Measurements from ENCODE around the gene OR51I2. TPM values are rescaled to one million over a fixed set of nuclear protein-coding genes. Genes with fewer than 3 reads are reported as not detected.

OR51I2 gene
- total and polyA plus RNA-seq, 3 experiments from 2014 or later: not detected

DNA sequence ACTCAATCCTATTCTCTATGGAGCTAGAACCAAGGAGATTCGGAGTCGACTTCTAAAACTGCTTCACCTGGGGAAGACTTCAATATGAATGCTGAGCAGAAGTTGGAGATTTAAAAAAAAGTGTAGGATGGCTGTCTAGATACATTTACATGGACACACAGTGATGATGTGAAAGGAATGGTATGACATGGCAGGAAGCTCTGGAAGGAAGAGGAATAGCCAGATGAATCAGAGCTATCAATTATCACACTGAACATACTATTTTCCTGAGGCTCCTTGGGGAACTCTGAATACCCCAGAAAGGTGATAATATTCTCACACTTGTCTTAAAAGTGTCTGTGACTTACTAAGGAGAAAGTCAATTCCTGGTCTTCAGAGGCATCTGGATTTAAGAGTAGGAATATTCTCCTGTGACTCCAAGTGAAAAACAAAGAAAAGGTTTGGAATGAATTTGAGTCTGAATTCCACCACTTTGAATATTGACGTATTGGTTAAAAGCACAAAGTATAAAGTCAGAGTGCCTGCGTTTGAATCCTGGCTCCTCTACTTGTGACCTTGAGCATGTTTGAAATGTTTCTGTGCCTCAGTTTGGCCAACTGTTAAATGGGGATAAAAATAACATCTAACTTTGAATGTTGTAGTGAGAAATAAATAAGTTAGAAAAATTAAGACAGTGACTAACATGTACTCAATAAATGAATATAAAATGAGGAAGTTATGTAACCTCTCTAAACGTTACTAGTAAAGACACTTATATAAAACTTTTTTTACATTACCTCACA lies 40.6 kb downstream of the OR51I2 start:
- CTCF ChIA-PET: no interaction called here
- Mint-ChIP-seq H3K27ac (no peak overlapping the region), H3K4me3 (no peak overlapping the region), H3K36me3 (no peaks in the 10 kb centered on the region), H3K9me3 (no peaks in the 10 kb centered on the region), H3K27me3 (peaks cover 3 to 6% of the 10 kb centered on the region in 2 donors), H3K4me1 (no peaks in the 10 kb centered on the region)
- DNase-seq: no peak
- Histone ChIP-seq H3K4me3 (ENCODE audit: low read length) (no peak overlapping the region), H3K27me3 (ENCODE audit: insufficient read depth, low read length, poor library complexity, severe bottlenecking) (no peaks in the 10 kb centered on the region), H3K27ac (ENCODE audit: low read depth, low read length) (no peak overlapping the region), H3K36me3 (ENCODE audit: insufficient read depth, low read length) (no peaks in the 10 kb centered on the region), H3K9me3 (ENCODE audit: low read length) (no peaks in the 10 kb centered on the region), H3K4me1 (ENCODE audit: insufficient read depth, low read length) (no peaks in the 10 kb centered on the region)
- POLR2A ChIA-PET: no interaction called here

DNA sequence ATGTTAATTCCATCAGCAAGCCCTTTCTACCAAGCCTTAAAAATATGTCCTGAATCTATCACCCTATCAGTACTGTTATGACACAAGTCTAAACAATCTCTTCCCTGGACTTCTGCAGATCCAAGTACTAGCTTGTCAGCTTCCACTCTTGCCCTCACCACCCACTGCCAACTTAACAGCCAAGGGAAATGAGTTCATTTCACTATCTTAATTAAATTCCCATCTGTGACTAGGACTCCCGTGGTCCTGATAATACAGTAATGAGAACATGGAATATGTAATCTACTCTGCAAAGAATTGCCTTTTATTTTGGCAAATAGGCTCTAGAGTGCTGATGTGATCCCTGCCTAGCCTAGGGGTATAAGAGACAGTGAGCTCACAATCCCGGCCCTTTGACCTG lies 50.5 kb downstream of the OR51I2 start:
- no peak for DNase-seq
- Mint-ChIP-seq H3K27me3 (peaks cover 3 to 10% of the 10 kb centered on the region in 2 donors), H3K27ac (no peak overlapping the region), H3K9me3 (no peaks in the 10 kb centered on the region), H3K36me3 (no peaks in the 10 kb centered on the region), H3K4me1 (no peaks in the 10 kb centered on the region), H3K4me3 (no peak overlapping the region)
- ChIA-PET POLR2A (no interaction called here), CTCF (no interaction called here)
- Histone ChIP-seq H3K4me3 (ENCODE audit: low read length) (no peak overlapping the region), H3K9me3 (ENCODE audit: low read length) (no peaks in the 10 kb centered on the region), H3K27me3 (ENCODE audit: insufficient read depth, low read length, poor library complexity, severe bottlenecking) (no peaks in the 10 kb centered on the region), H3K36me3 (ENCODE audit: insufficient read depth, low read length) (no peaks in the 10 kb centered on the region), H3K27ac (ENCODE audit: low read depth, low read length) (no peak overlapping the region), H3K4me1 (ENCODE audit: insufficient read depth, low read length) (no peaks in the 10 kb centered on the region)

DNA sequence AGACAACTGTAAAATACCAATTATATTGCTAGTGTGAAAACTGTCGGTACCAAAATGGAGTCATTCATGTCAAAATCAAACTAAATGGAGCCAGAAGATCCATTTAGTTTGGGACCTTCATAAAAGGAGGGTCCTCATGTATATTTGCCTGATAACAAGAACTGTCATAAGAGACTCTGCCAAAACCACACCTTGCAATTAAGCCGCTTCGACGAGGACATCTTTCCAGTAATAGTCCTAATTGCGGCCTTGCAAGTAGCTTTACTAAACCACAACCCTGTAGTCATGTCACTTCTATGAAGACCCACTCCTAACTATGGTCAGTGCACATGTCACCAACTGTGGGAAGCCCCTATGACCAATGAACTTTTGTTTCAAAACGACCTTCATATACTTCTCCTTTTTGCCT lies 51.3 kb downstream of the OR51I2 start:
- H3K27ac Mint-ChIP-seq: no peak overlapping the region
- Histone ChIP-seq H3K9me3 (ENCODE audit: low read length) (no peaks in the 10 kb centered on the region), H3K27ac (ENCODE audit: low read depth, low read length) (no peak overlapping the region), H3K4me1 (ENCODE audit: insufficient read depth, low read length) (no peaks in the 10 kb centered on the region), H3K36me3 (ENCODE audit: insufficient read depth, low read length) (no peaks in the 10 kb centered on the region), H3K4me3 (ENCODE audit: low read length) (no peak overlapping the region), H3K27me3 (ENCODE audit: insufficient read depth, low read length, poor library complexity, severe bottlenecking) (no peaks in the 10 kb centered on the region)
- H3K27me3 Mint-ChIP-seq: peaks cover 3 to 10% of the 10 kb centered on the region in 2 donors
- no peak for DNase-seq
- no peak overlapping the region for H3K4me3 Mint-ChIP-seq
- H3K36me3 Mint-ChIP-seq: no peaks in the 10 kb centered on the region
- POLR2A ChIA-PET: no interaction called here
- H3K4me1 Mint-ChIP-seq: no peaks in the 10 kb centered on the region
- CTCF ChIA-PET: no interaction called here
- H3K9me3 Mint-ChIP-seq: no peaks in the 10 kb centered on the region

DNA sequence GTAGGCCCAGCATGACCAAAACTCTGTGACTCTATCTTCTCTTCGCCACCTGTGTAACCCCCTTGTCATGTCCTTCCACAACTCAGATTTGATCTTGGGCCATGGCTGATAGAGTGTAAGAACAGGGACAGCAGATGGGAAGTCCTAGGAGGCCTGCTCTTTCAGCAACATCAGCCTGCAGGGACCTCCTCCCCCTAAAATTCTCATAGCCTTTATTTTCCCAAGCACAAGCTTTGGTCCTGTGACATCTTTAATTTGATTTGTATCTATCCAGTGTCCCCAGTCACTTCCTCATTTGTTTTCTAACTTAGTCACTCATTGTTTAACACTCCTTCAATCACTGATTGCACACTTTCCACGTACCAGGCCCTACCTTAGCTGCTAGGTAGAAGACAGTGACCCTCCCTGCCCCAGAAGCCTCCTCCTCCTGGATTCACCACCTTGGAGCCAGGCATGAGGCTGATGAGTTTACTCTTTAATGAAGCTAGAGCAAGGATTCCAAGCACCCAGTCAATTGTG lies 55.3 kb downstream of the OR51I2 start:
- H3K9me3 Mint-ChIP-seq: no peaks in the 10 kb centered on the region
- no peaks in the 10 kb centered on the region for H3K9me3 ChIP-seq (ENCODE audit: low read length)
- no peak overlapping the region for H3K4me3 Mint-ChIP-seq
- H3K27ac ChIP-seq (ENCODE audit: low read depth, low read length): peak overlapping the region; percentile 65
- no peak overlapping the region for H3K4me3 ChIP-seq (ENCODE audit: low read length)
- DNase-seq: no peak
- no peaks in the 10 kb centered on the region for H3K27me3 ChIP-seq (ENCODE audit: insufficient read depth, low read length, poor library complexity, severe bottlenecking)
- ChIA-PET CTCF (no interaction called here), POLR2A (no interaction called here)
- no peaks in the 10 kb centered on the region for H3K4me1 ChIP-seq (ENCODE audit: insufficient read depth, low read length)
- H3K27me3 Mint-ChIP-seq: peaks cover 6 to 18% of the 10 kb centered on the region in 2 donors
- peak overlapping the region in 1 of 8 donors; percentile 28 for H3K27ac Mint-ChIP-seq
- H3K36me3 ChIP-seq (ENCODE audit: insufficient read depth, low read length): no peaks in the 10 kb centered on the region
- H3K4me1 Mint-ChIP-seq: no peaks in the 10 kb centered on the region
- H3K36me3 Mint-ChIP-seq: no peaks in the 10 kb centered on the region

DNA sequence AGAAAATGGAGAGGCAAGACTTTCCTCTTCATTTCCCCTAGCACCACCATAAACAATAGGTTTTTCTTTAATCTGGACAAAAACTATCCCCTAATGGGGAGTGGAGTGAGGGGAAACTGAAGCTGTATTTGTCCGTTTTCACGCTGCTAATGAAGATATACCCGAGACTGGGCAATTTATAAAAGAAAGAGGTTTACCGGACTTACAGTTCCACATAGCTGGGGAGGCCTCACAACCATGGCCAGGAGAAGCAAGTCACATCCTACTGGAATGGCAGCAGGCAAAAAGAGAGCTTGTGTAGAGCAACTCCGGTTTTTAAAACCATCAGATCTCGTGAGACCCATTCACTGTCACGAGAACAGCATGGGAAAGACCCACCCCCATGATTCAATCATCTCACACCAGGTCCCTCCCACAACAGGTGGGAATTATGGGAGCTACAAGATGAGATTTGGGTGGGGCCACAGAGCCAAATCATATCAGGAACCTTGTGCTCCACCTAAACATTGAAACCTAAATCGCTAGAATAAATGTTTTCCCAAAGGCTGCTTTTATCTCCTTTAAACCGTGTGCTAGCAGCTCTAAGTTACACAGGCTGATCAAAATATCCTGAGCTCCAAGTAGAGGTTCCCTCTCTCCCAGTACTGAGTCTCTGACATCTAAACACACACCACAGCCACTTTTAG lies 56.4 kb downstream of the OR51I2 start:
- Histone ChIP-seq H3K27me3 (ENCODE audit: insufficient read depth, low read length, poor library complexity, severe bottlenecking) (no peaks in the 10 kb centered on the region), H3K9me3 (ENCODE audit: low read length) (no peaks in the 10 kb centered on the region), H3K4me1 (ENCODE audit: insufficient read depth, low read length) (no peaks in the 10 kb centered on the region), H3K27ac (ENCODE audit: low read depth, low read length) (peak overlapping the region; percentile 65), H3K4me3 (ENCODE audit: low read length) (no peak overlapping the region), H3K36me3 (ENCODE audit: insufficient read depth, low read length) (no peaks in the 10 kb centered on the region)
- DNase-seq: no peak
- H3K4me1 Mint-ChIP-seq: no peaks in the 10 kb centered on the region
- H3K4me3 Mint-ChIP-seq: no peak overlapping the region
- H3K27me3 Mint-ChIP-seq: peaks cover 6 to 16% of the 10 kb centered on the region in 2 donors
- H3K36me3 Mint-ChIP-seq: no peaks in the 10 kb centered on the region
- POLR2A ChIA-PET: no interaction called here
- no peaks in the 10 kb centered on the region for H3K9me3 Mint-ChIP-seq
- CTCF ChIA-PET: no interaction called here
- no peak overlapping the region for H3K27ac Mint-ChIP-seq

Other genes starting within 250 kb of the OR51I2 start
- gene OR51V1, start 248.6 kb upstream of the OR51I2 start, total RNA-seq: not detected
- not detected for gene OR51V1, start 248.6 kb upstream of the OR51I2 start, polyA plus RNA-seq
- not detected for gene HBB, start 222.3 kb upstream of the OR51I2 start, total RNA-seq
- gene HBB, start 222.3 kb upstream of the OR51I2 start, polyA plus RNA-seq: not detected
- not detected for gene HBD, start 214.8 kb upstream of the OR51I2 start, total RNA-seq
- not detected for gene HBD, start 214.8 kb upstream of the OR51I2 start, polyA plus RNA-seq
- not detected for gene HBG1, start 199.5 kb upstream of the OR51I2 start, total RNA-seq
- not detected for gene HBG1, start 199.5 kb upstream of the OR51I2 start, polyA plus RNA-seq
- not detected for gene HBG2, start 194.5 kb upstream of the OR51I2 start, total RNA-seq
- not detected for gene HBG2, start 194.5 kb upstream of the OR51I2 start, polyA plus RNA-seq
- gene HBE1, start 179.4 kb upstream of the OR51I2 start, total RNA-seq: not detected
- gene HBE1, start 179.4 kb upstream of the OR51I2 start, polyA plus RNA-seq: not detected
- gene OR51B4, start 147.4 kb upstream of the OR51I2 start, total RNA-seq: not detected
- not detected for gene OR51B4, start 147.4 kb upstream of the OR51I2 start, polyA plus RNA-seq
- not detected for gene OR51B2, start 125.0 kb upstream of the OR51I2 start, total RNA-seq
- not detected for gene OR51B2, start 125.0 kb upstream of the OR51I2 start, polyA plus RNA-seq
- not detected for gene OR51B5, start 105.8 kb upstream of the OR51I2 start, total RNA-seq
- gene OR51B5, start 105.8 kb upstream of the OR51I2 start, polyA plus RNA-seq: not detected
- not detected for gene OR51B6, start 97.8 kb upstream of the OR51I2 start, total RNA-seq
- not detected for gene OR51B6, start 97.8 kb upstream of the OR51I2 start, polyA plus RNA-seq
- gene OR51M1, start 65.5 kb upstream of the OR51I2 start, total RNA-seq: not detected
- gene OR51M1, start 65.5 kb upstream of the OR51I2 start, polyA plus RNA-seq: not detected
- not detected for gene OR51Q1, start 27.2 kb upstream of the OR51I2 start, total RNA-seq
- gene OR51Q1, start 27.2 kb upstream of the OR51I2 start, polyA plus RNA-seq: not detected
- gene OR51I1, start 7.8 kb upstream of the OR51I2 start, total RNA-seq: not detected
- not detected for gene OR51I1, start 7.8 kb upstream of the OR51I2 start, polyA plus RNA-seq
- gene OR52D1, start 39.4 kb downstream of the OR51I2 start, total RNA-seq: not detected
- not detected for gene OR52D1, start 39.4 kb downstream of the OR51I2 start, polyA plus RNA-seq
- not detected for gene UBQLN3, start 60.6 kb downstream of the OR51I2 start, total RNA-seq
- not detected for gene UBQLN3, start 60.6 kb downstream of the OR51I2 start, polyA plus RNA-seq
- not detected for gene UBQLNL, start 67.4 kb downstream of the OR51I2 start, total RNA-seq
- gene UBQLNL, start 67.4 kb downstream of the OR51I2 start, polyA plus RNA-seq: not detected
- gene OR52H1, start 99.2 kb downstream of the OR51I2 start, total RNA-seq: not detected
- not detected for gene OR52H1, start 99.2 kb downstream of the OR51I2 start, polyA plus RNA-seq
- gene OR52B6, start 131.6 kb downstream of the OR51I2 start, total RNA-seq: not detected
- gene OR52B6, start 131.6 kb downstream of the OR51I2 start, polyA plus RNA-seq: not detected
- gene TRIM6, start 147.3 kb downstream of the OR51I2 start, total RNA-seq: under 1 TPM in 1 of 2 experiments, not detected in 1; 0.20 TPM
- gene TRIM6, start 147.3 kb downstream of the OR51I2 start, polyA plus RNA-seq: not detected
- 1 to 10 TPM; 3.1 to 4.1 TPM for gene TRIM34, start 175.7 kb downstream of the OR51I2 start, total RNA-seq
- 13.5 TPM for gene TRIM34, start 175.7 kb downstream of the OR51I2 start, polyA plus RNA-seq
- 10 to 100 TPM in 1 of 2 experiments, 1 to 10 TPM in 1; 8.2 to 10.6 TPM for gene TRIM5, start 235.8 kb downstream of the OR51I2 start, total RNA-seq
- gene TRIM5, start 235.8 kb downstream of the OR51I2 start, polyA plus RNA-seq: 9.8 TPM
- gene TRIM22, start 240.5 kb downstream of the OR51I2 start, total RNA-seq: 100 to 1,000 TPM; 105 TPM
- gene TRIM22, start 240.5 kb downstream of the OR51I2 start, polyA plus RNA-seq: 163 TPM